GM19035 (cell line): ENCODE measurements around the gene PLEK.
"Not testable (repeated sequence)": the region's sequence is repeated elsewhere in the genome, so short reads cannot be mapped to it uniquely, and the experiment has no call there.

ENCODE experiments used
- ATAC-seq: cut with Tn5 transposase; IDR thresholded peaks from one replicate; pipeline ENCODE4 v1.9.1; 2021; ENCODE audit not compliant: unreplicated experiment

Gene PLEK, protein sequence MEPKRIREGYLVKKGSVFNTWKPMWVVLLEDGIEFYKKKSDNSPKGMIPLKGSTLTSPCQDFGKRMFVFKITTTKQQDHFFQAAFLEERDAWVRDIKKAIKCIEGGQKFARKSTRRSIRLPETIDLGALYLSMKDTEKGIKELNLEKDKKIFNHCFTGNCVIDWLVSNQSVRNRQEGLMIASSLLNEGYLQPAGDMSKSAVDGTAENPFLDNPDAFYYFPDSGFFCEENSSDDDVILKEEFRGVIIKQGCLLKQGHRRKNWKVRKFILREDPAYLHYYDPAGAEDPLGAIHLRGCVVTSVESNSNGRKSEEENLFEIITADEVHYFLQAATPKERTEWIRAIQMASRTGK

GRCh38 chr2:68365087-68365486 lies at the start of gene PLEK:
Gene PLEK, plus strand, starts transcription at chr2:68365282. Its CDS starts 70 bp downstream, at chr2:68365352.
- peak; percentile 51 for ATAC-seq

DNA sequence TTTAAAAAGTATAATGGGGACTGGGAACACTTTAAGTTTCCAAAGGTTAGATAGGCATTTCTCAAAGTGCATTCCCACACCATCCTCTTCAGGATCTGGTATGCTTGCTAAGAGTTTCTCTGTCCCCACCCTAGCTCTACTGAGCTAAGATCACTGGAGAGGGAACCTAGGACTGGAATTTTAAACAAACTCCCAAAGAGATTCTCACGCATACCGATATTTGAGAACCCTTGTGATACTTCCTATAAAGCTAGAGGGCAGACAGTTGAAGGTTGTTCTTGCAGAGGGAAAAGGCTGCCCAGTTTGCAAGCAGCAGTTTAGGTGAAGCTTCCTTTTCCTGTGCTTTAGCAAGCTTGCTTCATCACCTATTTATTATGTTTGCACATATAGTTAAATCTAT lies 49.0 kb upstream of the PLEK start:
- ATAC-seq: no peak

DNA sequence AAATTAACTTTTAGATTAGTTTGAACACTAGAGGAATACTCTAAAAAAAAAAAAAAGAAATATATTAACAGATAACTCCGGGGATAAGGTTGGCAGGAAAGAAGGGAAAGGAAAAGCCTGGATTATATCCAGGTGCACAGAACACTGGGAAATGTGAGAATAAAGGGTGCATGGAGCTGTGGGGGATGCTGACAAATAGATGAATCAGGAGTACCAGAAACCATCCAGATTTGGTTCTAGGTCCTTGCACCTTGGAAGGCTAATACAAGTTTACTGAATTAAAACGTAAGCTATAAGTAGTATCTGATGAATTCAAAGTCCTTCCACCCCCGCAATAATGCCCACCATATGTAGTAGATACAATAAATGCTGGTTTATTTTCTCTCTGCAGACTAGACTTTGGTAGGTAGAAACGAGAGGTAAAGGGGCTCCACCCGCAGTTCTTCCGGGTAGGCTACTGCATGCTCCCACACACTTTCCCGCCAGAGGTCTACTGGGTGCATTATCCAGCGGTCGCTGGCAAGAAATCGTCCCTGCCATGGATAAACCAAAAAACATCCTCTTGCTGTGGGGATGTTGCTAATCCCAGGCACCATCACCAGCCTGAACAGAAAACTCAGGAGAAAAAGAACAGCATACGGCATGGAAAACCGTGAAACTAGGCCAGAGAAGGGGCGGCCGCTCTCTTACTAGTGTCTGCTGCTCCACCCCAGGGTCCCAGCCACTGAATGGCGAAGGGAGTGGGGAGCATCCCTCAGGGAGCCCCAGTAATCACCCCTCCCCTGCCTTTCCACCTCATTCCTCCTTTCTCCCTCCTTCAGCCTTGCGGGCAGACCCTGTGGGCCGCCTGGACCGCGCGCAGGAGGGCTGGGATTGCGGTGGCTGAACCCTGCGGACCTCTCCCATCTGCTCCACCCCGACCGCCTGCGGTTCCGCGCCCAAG lies 46.8 kb upstream of the PLEK start:
- ATAC-seq: no peak

- ATAC-seq: no peak
Measured at GRCh38 chr2:68318914-68319397, 46.1 kb upstream of the PLEK start.

GRCh38 chr2:68319398-68320117 lies 45.5 kb upstream of the PLEK start, which contains the start of gene CNRIP1:
Gene CNRIP1, minus strand, starts transcription at chr2:68319949. Its CDS starts 549 bp downstream, at chr2:68319400.
- no peak for ATAC-seq

- ATAC-seq: no peak
Measured at GRCh38 chr2:68320118-68320641, 44.9 kb upstream of the PLEK start.

- ATAC-seq: no peak
Measured at GRCh38 chr2:68325056-68325455, 40.0 kb upstream of the PLEK start.

GRCh38 chr2:68328901-68329300 lies 36.2 kb upstream of the PLEK start:
- ATAC-seq: no peak

DNA sequence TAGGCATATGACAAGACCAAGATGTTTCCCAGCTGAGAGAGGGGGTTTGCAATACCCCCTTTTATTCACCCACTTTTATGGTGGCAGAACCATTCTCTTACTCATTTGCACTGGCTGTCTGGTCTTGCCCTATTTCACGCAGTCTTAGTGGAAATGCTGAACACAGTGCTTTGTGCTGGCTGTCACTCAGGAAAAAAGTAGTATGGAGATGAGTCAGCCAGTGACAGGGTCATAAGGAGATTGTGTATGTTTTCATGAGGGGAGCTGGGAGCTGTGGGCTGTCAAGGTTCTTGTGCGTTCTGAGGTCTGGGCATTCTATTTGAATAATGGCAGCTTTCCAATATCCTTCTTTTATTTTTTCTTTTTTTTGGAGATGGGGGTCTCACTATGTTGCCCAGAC lies 34.4 kb upstream of the PLEK start:
- ATAC-seq: no peak

GRCh38 chr2:68333009-68333408 lies 32.1 kb upstream of the PLEK start:
- no peak for ATAC-seq

DNA sequence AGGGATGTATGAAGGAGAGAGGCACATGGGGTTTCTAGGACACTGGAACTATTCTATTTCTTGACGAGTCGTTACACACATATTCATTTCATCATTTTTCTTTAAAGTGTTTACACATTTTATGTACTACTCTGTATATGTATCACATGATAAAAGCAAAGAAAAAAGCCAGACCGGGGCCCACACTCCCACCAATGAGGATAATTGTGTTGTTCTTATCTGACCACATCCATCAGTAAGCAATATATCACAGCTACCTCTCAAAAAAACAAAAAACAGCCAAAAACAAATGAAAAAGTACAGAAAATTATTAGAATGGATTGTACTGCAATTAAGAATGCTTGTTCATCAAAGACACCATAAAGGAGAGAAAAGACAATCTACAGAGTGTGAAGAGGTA lies 31.2 kb upstream of the PLEK start:
- ATAC-seq: no peak

DNA sequence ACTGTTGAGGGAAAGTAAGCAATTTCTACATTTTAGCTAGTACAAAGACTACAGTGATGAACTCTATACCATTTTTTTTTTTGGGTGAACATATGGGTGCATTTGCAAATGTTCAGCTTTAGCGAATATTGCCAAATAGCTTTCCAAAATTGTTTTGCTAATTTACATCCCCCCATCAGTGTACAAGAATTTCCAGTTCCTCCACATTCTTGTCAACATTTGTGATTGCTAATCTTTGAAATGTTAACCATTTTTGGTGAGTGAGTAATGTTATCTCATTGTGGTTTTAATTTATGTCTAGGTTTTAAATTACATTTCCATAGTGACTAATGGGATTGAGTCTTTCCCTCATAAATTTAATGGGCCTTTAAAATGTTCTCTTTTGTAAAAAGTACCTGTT lies 28.9 kb upstream of the PLEK start:
- ATAC-seq: no peak

DNA sequence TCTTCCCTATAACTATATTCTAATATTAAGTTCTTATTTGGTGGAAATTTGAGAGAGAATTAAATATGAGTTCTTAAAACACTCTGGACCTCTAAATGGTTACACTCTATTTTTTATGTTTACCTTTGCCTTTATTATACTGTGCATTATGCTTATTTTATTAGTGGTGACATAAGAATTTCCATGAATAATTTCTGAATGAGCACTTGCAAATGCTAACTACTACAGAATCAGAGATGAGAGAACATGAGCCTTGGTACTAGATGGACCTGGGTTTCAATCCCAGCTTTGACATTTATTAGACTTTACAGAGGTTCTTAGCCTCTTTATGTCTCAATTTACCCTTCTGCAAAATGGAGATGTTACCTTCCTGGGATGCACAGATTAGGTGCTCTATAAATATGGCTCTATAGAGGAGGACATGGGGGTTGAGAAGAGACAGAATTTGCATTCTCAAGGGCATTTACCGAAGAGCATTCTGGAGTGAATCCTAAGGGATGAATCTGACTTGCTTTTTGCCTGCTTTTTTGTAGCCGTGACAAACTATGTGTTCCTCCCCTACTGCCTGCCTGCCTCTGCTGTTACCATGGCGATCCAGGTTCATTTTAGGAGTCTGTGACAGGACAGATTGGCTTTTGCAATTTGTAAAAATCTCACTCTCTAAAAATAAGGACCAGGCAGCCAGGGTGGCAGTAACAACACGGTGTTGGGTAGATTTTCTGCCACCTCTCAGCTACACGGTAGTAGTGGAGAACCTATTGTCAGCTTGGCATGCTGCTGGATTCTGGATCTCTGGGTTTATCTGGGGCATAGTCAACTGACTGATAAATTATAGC lies 24.6 kb upstream of the PLEK start:
- ATAC-seq: no peak

- ATAC-seq: no peak
Measured at GRCh38 chr2:68341062-68341329, 24.1 kb upstream of the PLEK start.

DNA sequence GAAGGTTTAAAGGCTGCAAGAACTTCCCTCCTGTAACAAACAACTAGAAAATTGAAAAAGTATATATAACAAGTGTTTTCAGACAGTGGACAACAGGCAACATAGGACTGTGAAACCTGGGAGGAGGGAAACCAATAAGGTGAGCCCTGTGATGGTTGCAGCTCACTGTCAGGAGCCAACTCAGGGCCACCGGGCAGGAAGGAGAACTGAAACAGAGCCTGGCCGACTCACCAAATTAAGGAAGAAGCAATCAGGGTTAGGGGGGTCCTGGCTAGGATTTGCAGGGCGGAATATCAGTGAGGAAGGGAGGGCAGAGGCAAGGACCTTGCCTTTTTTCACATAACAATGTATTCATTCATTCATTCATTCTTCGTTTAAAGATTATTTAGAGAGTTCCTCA lies 23.5 kb upstream of the PLEK start:
- no peak for ATAC-seq

DNA sequence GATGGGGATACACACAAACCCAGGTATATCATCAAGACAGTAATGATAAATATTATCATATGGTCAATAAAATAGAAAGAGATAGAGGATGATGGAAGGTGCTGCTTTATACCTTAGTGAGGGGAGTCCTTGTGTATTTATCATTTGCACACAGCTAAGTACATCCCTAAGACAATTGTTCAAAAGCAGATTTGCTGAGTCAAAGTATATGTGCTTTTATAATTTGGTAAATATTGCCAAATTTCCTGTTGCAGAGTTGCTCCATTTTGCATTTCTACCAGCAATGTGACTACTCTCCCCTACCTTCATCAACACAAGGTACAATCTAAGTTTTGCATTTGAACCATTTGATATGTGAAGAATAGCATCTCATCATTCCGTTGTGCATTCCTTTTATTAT lies 22.6 kb upstream of the PLEK start:
- ATAC-seq: no peak

GRCh38 chr2:68344031-68344430 lies 21.1 kb upstream of the PLEK start:
- no peak for ATAC-seq

DNA sequence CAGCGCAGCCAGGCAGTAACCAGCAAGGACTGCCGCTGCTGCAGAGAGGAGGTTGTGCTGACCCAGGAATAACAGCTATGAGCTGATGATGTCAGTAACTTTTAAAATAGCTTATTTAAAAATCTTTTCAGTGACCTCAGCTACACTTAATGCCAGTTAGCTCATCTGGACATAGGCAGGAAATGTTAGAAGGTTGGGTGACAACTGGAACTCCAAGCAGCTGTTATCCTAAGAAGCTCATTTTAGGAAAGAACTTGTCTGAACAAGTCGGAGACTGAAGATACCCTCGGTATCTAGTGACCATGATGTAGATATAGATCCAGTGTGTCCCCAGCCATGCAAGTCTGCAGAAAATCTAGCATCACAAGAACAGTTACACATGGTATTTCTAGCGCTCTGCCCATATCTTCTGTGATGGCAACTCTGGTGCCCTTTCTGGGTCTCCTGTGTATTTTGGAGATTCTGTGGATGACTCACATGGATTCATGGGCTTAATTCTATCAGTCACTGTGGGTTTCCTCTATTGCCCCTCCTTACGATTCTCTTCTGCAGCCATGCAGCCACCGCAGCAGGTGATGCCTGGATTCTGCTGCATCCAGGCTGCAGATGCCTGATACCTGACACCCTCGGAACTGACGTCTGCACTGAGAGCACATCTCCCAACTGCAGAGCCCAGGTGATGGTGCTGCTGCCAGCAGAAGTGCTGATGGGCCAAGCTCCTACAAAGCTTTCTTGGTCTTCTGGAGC lies 19.8 kb upstream of the PLEK start:
- ATAC-seq: no peak

GRCh38 chr2:68349091-68349490 lies 16.0 kb upstream of the PLEK start:
- ATAC-seq: not testable (repeated sequence)

DNA sequence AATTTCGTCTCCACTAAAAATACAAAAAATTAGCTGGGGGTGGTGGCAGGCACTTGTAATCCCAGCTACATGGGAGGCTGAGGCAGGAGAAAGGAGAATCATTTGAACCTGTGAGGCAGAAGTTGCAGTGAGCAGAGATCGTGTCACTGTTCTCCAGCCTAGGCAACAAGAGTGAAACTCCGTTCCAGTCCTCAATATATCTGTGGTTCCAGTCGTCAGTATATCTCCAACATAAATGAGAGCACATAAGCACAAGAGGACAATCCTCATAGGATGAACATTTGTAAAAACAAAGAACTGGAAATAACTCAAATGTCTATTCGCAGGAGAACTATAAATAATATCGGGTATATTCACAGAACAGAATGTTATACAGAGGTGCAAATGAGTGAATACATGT lies 13.1 kb upstream of the PLEK start:
- no peak for ATAC-seq
